Erythroblast (primary cell): ENCODE data around the gene PRRT3.

Source experiments
- GATA1 ChIP-seq: IDR thresholded peaks from 2 replicates; pipeline ENCODE4 v1.6.1; 2011; ENCODE audit warnings: low read depth, mild to moderate bottlenecking, control low read depth, low read length, moderate library complexity
- POLR2A ChIP-seq: IDR thresholded peaks from 2 replicates; pipeline ENCODE4 v1.6.1; 2011; ENCODE audit warnings: mild to moderate bottlenecking, low read length

- TF ChIP-seq POLR2A (no peak), GATA1 (no peak)
Observed at GRCh38 chr3:9938966-9939365, 13.2 kb downstream of the PRRT3 start.
